H1 (cell line): ENCODE data around the gene ADAM23. TPM values are rescaled to one million over a fixed set of nuclear protein-coding genes. Genes with fewer than 3 reads are reported as not detected.

Experiments
- CTCF ChIA-PET: fragments of 300-600 bp; sonication (Branson Sonifier 250); formaldehyde crosslinking; loops from one replicate; lab custom pipeline; 2021; ENCODE audit not compliant: partially characterized antibody; lab: Charles Lee
- POLR2A ChIA-PET: fragments of 300-600 bp; sonication (Branson Sonifier 250); formaldehyde crosslinking; loops from one replicate; lab custom pipeline; 2021; ENCODE audit warnings: inconsistent platforms; ENCODE audit not compliant: partially characterized antibody; lab: Charles Lee
- DNase-seq, 2 experiments: peaks; one replicate each; pipeline versions ENCODE4 v3.0.0 to v3.0.0-alpha.2; 2010 to 2022; ENCODE audit warnings: low spot score in 2 of 2, low read depth in 1 of 2, mixed read lengths in 1 of 2
- FAIRE-seq: peaks from 2 replicates; lab custom pipeline; 2011; peaks lifted over from hg19 to GRCh38; lab: Jason Lieb, UNC
- H2AFZ ChIP-seq: 2 replicates; pipeline ENCODE4 v1.8.1; 2012; ENCODE audit warnings: low read length, inconsistent platforms
- H2AK5ac ChIP-seq: 2 replicates; pipeline ENCODE4 v1.6.1; 2013; ENCODE audit warnings: low read depth, low read length
- H2BK120ac ChIP-seq: replicated peaks from 2 replicates; pipeline ENCODE3; 2013; ENCODE audit warnings: low read depth, low read length, inconsistent platforms
- H2BK12ac ChIP-seq: 2 replicates; pipeline ENCODE4 v1.6.1; 2013; ENCODE audit warnings: low read depth, low read length
- H2BK15ac ChIP-seq: 2 replicates; pipeline ENCODE4 v1.6.1; 2013; ENCODE audit warnings: low read length
- H2BK20ac ChIP-seq: 2 replicates; pipeline ENCODE4 v1.6.1; 2013; ENCODE audit warnings: low read length
- H2BK5ac ChIP-seq: 2 replicates; pipeline ENCODE4 v1.6.1; 2013; ENCODE audit warnings: low read depth, low read length
- H3K14ac ChIP-seq: 2 replicates; pipeline ENCODE4 v1.6.1; 2013; ENCODE audit warnings: inconsistent platforms; ENCODE audit not compliant: insufficient read length
- H3K18ac ChIP-seq: 2 replicates; pipeline ENCODE4 v1.6.1; 2013; ENCODE audit warnings: low read length; ENCODE audit errors: extremely low read depth
- H3K23ac ChIP-seq: 2 replicates; pipeline ENCODE4 v1.6.1; 2013; ENCODE audit warnings: inconsistent platforms; ENCODE audit not compliant: insufficient read length
- H3K23me2 ChIP-seq: 2 replicates; pipeline ENCODE4 v1.6.1; 2013; ENCODE audit warnings: low read depth, low read length
- H3K27ac ChIP-seq: 2 replicates; pipeline ENCODE4 v1.6.1; 2011; ENCODE audit warnings: low read depth, low read length, inconsistent platforms
- H3K27me3 ChIP-seq, 4 experiments: replicated peaks in 1 of 4; 1 replicate in 1 of 4; 2 replicates in 3 of 4; pipeline versions ENCODE4 v1.6.1 to v1.8.1; 2011 to 2013; ENCODE audit warnings: low read length in 3 of 4, mild to moderate bottlenecking in 3 of 4, inconsistent platforms in 2 of 4, mixed read lengths in 2 of 4, moderate library complexity in 1 of 4; ENCODE audit not compliant: control insufficient read depth in 3 of 4, insufficient read depth in 3 of 4; ENCODE audit errors: extremely low read depth in 1 of 4
- H3K36me3 ChIP-seq, 4 experiments: 2 replicates each; pipeline versions ENCODE4 v1.6.1 to v1.8.1; 2011 to 2013; ENCODE audit warnings: mild to moderate bottlenecking in 4 of 4, low read length in 3 of 4, moderate library complexity in 2 of 4, control low read depth in 1 of 4, inconsistent platforms in 1 of 4; ENCODE audit not compliant: insufficient read depth in 4 of 4, control insufficient read depth in 2 of 4
- H3K4ac ChIP-seq: replicated peaks from 2 replicates; pipeline ENCODE3; 2013; ENCODE audit warnings: low read length, low read depth, mixed read lengths, inconsistent platforms; ENCODE audit not compliant: insufficient read length
- H3K4me1 ChIP-seq, 4 experiments: replicated peaks in 1 of 4; 1 replicate in 1 of 4; 2 replicates in 3 of 4; pipeline versions ENCODE4 v1.6.1 to v1.8.1; 2011 to 2013; ENCODE audit warnings: low read length in 3 of 4, inconsistent platforms in 2 of 4, mixed read lengths in 1 of 4; ENCODE audit not compliant: insufficient read depth in 4 of 4, control insufficient read depth in 3 of 4
- H3K4me2 ChIP-seq, 2 experiments: 2 replicates each; pipeline versions ENCODE4 v1.6.1 to v1.8.1; 2011 to 2013; ENCODE audit warnings: low read depth in 2 of 2, low read length in 2 of 2, control low read depth in 1 of 2, inconsistent platforms in 1 of 2, mild to moderate bottlenecking in 1 of 2; ENCODE audit not compliant: insufficient read depth in 1 of 2
- H3K4me3 ChIP-seq, 4 experiments: fragments of 200-600, 300-600 bp in 1 of 4; sonication (generic), shearing (Covaris generic), sonication (Bioruptor Twin) in 1 of 4; 2 replicates each; pipeline versions ENCODE4 v1.5.1 to v1.8.1; 2011 to 2016; ENCODE audit warnings: low read length in 4 of 4, low read depth in 3 of 4, control low read depth in 2 of 4, inconsistent platforms in 2 of 4, mild to moderate bottlenecking in 2 of 4, mixed read lengths in 1 of 4, moderate library complexity in 1 of 4; ENCODE audit not compliant: insufficient read depth in 2 of 4; ENCODE audit errors: extremely low read depth in 1 of 4
- H3K56ac ChIP-seq: replicated peaks from 2 replicates; pipeline ENCODE3; 2013; ENCODE audit warnings: low read depth, mild to moderate bottlenecking, mixed read lengths, low read length, inconsistent platforms; ENCODE audit not compliant: insufficient read length
- H3K79me1 ChIP-seq: 2 replicates; pipeline ENCODE4 v1.6.1; 2013; ENCODE audit warnings: low read depth, low read length, control low read depth
- H3K79me2 ChIP-seq, 2 experiments: 2 replicates each; pipeline versions ENCODE4 v1.6.1 to v1.8.1; 2012 to 2013; ENCODE audit warnings: low read length in 2 of 2, mild to moderate bottlenecking in 2 of 2, inconsistent platforms in 1 of 2; ENCODE audit not compliant: insufficient read depth in 2 of 2, control insufficient read depth in 1 of 2
- H3K9ac ChIP-seq, 4 experiments: replicated peaks in 1 of 4; 1 replicate in 1 of 4; 2 replicates in 3 of 4; pipeline versions ENCODE4 v1.6.1 to v1.8.1; 2011 to 2013; ENCODE audit warnings: low read depth in 3 of 4, low read length in 3 of 4, control low read depth in 2 of 4, mild to moderate bottlenecking in 2 of 4, moderate library complexity in 2 of 4, inconsistent platforms in 1 of 4; ENCODE audit errors: extremely low read depth in 1 of 4
- H3K9me3 ChIP-seq, 2 experiments: 2 replicates each; pipeline versions ENCODE4 v1.6.1 to v1.8.1; 2012 to 2013; ENCODE audit warnings: mild to moderate bottlenecking in 2 of 2, moderate library complexity in 2 of 2, control low read depth in 1 of 2, inconsistent platforms in 1 of 2, low read depth in 1 of 2, low read length in 1 of 2, mixed read lengths in 1 of 2; ENCODE audit not compliant: insufficient read depth in 2 of 2
- H4K20me1 ChIP-seq, 2 experiments: replicated peaks in 1 of 2; 2 replicates each; pipeline versions ENCODE3 to v1.8.1; 2011 to 2013; ENCODE audit warnings: inconsistent platforms in 2 of 2, low read length in 2 of 2, mild to moderate bottlenecking in 1 of 2; ENCODE audit not compliant: insufficient read depth in 2 of 2, control insufficient read depth in 1 of 2
- H4K5ac ChIP-seq: 2 replicates; pipeline ENCODE4 v1.6.1; 2013; ENCODE audit warnings: low read length, low read depth, mixed read lengths, inconsistent platforms; ENCODE audit not compliant: insufficient read length
- H4K8ac ChIP-seq: 2 replicates; pipeline ENCODE4 v1.8.0; 2013; ENCODE audit warnings: mild to moderate bottlenecking, moderate library complexity, low read length, inconsistent platforms; ENCODE audit not compliant: insufficient read depth; ENCODE audit errors: extremely low read depth
- H4K91ac ChIP-seq: replicated peaks from 2 replicates; pipeline ENCODE3; 2013; ENCODE audit warnings: low read length, mixed read lengths, inconsistent platforms; ENCODE audit not compliant: insufficient read length
- E2F6 ChIP-seq: IDR thresholded peaks from 2 replicates; pipeline ENCODE4 v1.6.1; 2012; ENCODE audit warnings: inconsistent platforms
- HDAC2 ChIP-seq, 2 experiments: fragments of 300-600 bp in 1 of 2; sonication (generic) in 1 of 2; IDR thresholded peaks; 2 replicates each; pipeline ENCODE4 v1.6.1; 2011 to 2012; ENCODE audit warnings: low read depth in 2 of 2, low read length in 2 of 2, mild to moderate bottlenecking in 2 of 2, moderate library complexity in 2 of 2, borderline replicate concordance in 1 of 2, inconsistent platforms in 1 of 2
- HDAC6 ChIP-seq: IDR thresholded peaks from one replicate; pipeline ENCODE4 v1.7.1; 2012; ENCODE audit warnings: low read depth, mild to moderate bottlenecking, inconsistent platforms, low read length, moderate library complexity
- KDM1A ChIP-seq: fragments of 200-600, 300-600 bp; sonication (generic); IDR thresholded peaks from 2 replicates; pipeline ENCODE4 v1.7.1; 2016; ENCODE audit warnings: mild to moderate bottlenecking, low read length, borderline replicate concordance
- MAFK ChIP-seq: IDR thresholded peaks from 2 replicates; pipeline ENCODE4 v1.6.1; 2012; ENCODE audit warnings: low read depth, mild to moderate bottlenecking, improper control_type of control experiment, low read length
- RAD21 ChIP-seq, 2 experiments: IDR thresholded peaks in 1 of 2; conservative IDR thresholded peaks in 1 of 2; 2 replicates each; pipeline ENCODE4 v1.6.1; 2011; ENCODE audit warnings: low read depth in 2 of 2, low read length in 2 of 2, improper control_type of control experiment in 1 of 2, inconsistent platforms in 1 of 2, mild to moderate bottlenecking in 1 of 2, moderate library complexity in 1 of 2
- WGBS, 2 experiments: shearing (Covaris generic) in 1 of 2; methylation state at CpG; one replicate each; pipeline versions ENCODE4 v1.1.6 to v1.1.7; 2013 to 2015; ENCODE audit warnings: low lambda C conversion rate in 2 of 2, mixed read lengths in 2 of 2, inconsistent platforms in 1 of 2, low coverage in 1 of 2, missing lambda C conversion rate in 1 of 2; ENCODE audit not compliant: insufficient replicate concordance in 2 of 2, insufficient coverage in 1 of 2, insufficient read length in 1 of 2; ENCODE audit errors: extremely low coverage in 1 of 2, missing lambda C conversion rate in 1 of 2; 5-methylcytosine and 5-hydroxymethylcytosine counted together
- polyA plus RNA-seq, 7 experiments: library from polyadenylated mRNA; depleted of rRNA in 3 of 7; stranded (reverse) in 5 of 7; unstranded in 2 of 7; fragments of >200 nt in 5 of 7; fragments of 200-250 nt in 2 of 7; gene quantifications; 1 replicate in 5 of 7; 2 replicates in 1 of 7; 4 replicates in 1 of 7; pipeline versions ENCODE4 v1.2.1 to v1.2.3, GENCODE V29; 2011 to 2013; ENCODE audit warnings: missing spikeins in 2 of 7, mixed read lengths in 2 of 7
- total RNA-seq: library from RNA; stranded (reverse); fragmentation: NEBNext Ultra II Directional; extraction: Animal tissue kit (Norgen Biotek cat#: 25700); gene quantifications from 2 replicates; pipeline ENCODE4 v1.2.1, GENCODE V29; 2021

Gene ADAM23
- total and polyA plus RNA-seq, 2 of the 8 experiments (the other 6 are each of a cell fraction or from before 2014, with no cell fraction given), result 9.9 to 20.8 TPM

GRCh38 chr2:206540757-206541156, 97.4 kb downstream of the ADAM23 start:
- Histone ChIP-seq H4K20me1 (no peaks in the 10 kb centered on the region), H3K18ac (no peak overlapping the region), H2BK120ac (no peak overlapping the region), H2BK15ac (no peak overlapping the region), H2BK12ac (no peak overlapping the region), H4K8ac (no peak overlapping the region), H3K4me1 (no peaks in the 10 kb centered on the region), H4K91ac (no peak overlapping the region), H4K5ac (no peak overlapping the region), H2BK5ac (no peak overlapping the region), H3K79me1 (no peaks in the 10 kb centered on the region), H3K4me2 (no peak overlapping the region), H3K14ac (no peak overlapping the region), H3K56ac (no peak overlapping the region), H3K36me3 (no peaks in the 10 kb centered on the region), H2AK5ac (no peak overlapping the region), H3K79me2 (no peaks in the 10 kb centered on the region), H2BK20ac (no peak overlapping the region), H3K9ac (no peak overlapping the region), H3K9me3 (no peaks in the 10 kb centered on the region), H3K27ac (no peak overlapping the region), H3K23me2 (no peaks in the 10 kb centered on the region), H2AFZ (no peak overlapping the region), H3K23ac (no peak overlapping the region), H3K4ac (no peak overlapping the region), H3K27me3 (no peaks in the 10 kb centered on the region), H3K4me3 (no peak overlapping the region)
- ChIA-PET CTCF (interaction anchor here (1.0 to 1.3 kb wide), 2 partner anchors 18 to 149 kb away, joined by 3 read pairs; no protein-coding TSS in a partner anchor), POLR2A (no interaction called here)
- DNase-seq, result no peak
- 99% methylated on average over 4 of the region's 4 CpGs; no CpG with 5 or more reads in 1 of the 2 experiments for whole genome bisulfite sequencing, 2 experiments
- no peak for FAIRE-seq
- TF ChIP-seq E2F6, result no peak
- TF ChIP-seq KDM1A, result no peak
- TF ChIP-seq MAFK, result no peak
- no peak for TF ChIP-seq HDAC6
- no peak for TF ChIP-seq RAD21 (IDR thresholded peaks at IDR 0.05 in 1 of 2, conservative IDR thresholded peaks at IDR 0.05 in 1 of 2; ENCODE audit: low read depth in 2 of 2, low read length in 2 of 2)
- no peak for TF ChIP-seq HDAC2 (IDR thresholded peaks at IDR 0.05; ENCODE audit: borderline replicate concordance in 1 of 2, low read depth in 2 of 2, low read length in 2 of 2)
